Trophoblast cell (in vitro differentiated cells and primary cell): Measurements from ENCODE around the gene MMS19.

ENCODE experiments used
- DNase-seq, 2 donors: peaks; one replicate each; pipeline ENCODE4 v3.0.0-alpha.2; 2016
- H2AFZ ChIP-seq: 2 replicates; pipeline ENCODE4 v1.6.1; 2013; ENCODE audit warnings: low read length, moderate library complexity, mild to moderate bottlenecking; ENCODE audit not compliant: insufficient read depth, poor library complexity
- H2AK5ac ChIP-seq: 2 replicates; pipeline ENCODE4 v1.6.1; 2013; ENCODE audit warnings: mild to moderate bottlenecking, low read length
- H2BK120ac ChIP-seq: 2 replicates; pipeline ENCODE4 v1.6.1; 2013; ENCODE audit warnings: low read length, mild to moderate bottlenecking, moderate library complexity; ENCODE audit not compliant: insufficient read depth, poor library complexity
- H2BK12ac ChIP-seq: 2 replicates; pipeline ENCODE4 v1.6.1; 2013; ENCODE audit warnings: mild to moderate bottlenecking, low read length, moderate library complexity
- H2BK5ac ChIP-seq: 2 replicates; pipeline ENCODE4 v1.6.1; 2013; ENCODE audit warnings: low read length, low read depth, moderate library complexity, mild to moderate bottlenecking; ENCODE audit not compliant: poor library complexity
- H3K14ac ChIP-seq: 2 replicates; pipeline ENCODE4 v1.6.1; 2013; ENCODE audit warnings: mild to moderate bottlenecking, low read length
- H3K18ac ChIP-seq: 2 replicates; pipeline ENCODE4 v1.6.1; 2013; ENCODE audit warnings: mild to moderate bottlenecking, low read length
- H3K23ac ChIP-seq: 2 replicates; pipeline ENCODE4 v1.6.1; 2013; ENCODE audit warnings: low read length
- H3K27ac ChIP-seq: 2 replicates; pipeline ENCODE4 v1.5.1; 2013; ENCODE audit warnings: low read depth, mild to moderate bottlenecking, inconsistent platforms, low read length, moderate library complexity
- H3K27me3 ChIP-seq: 2 replicates; pipeline ENCODE4 v1.6.1; 2013; ENCODE audit warnings: inconsistent platforms, mild to moderate bottlenecking, low read length, moderate library complexity; ENCODE audit not compliant: insufficient read depth
- H3K36me3 ChIP-seq, 2 experiments: 1 replicate in 1 of 2; 2 replicates in 1 of 2; pipeline ENCODE4 v1.6.1; 2013; ENCODE audit warnings: low read length in 2 of 2, mild to moderate bottlenecking in 2 of 2, moderate library complexity in 1 of 2; ENCODE audit not compliant: insufficient read depth in 2 of 2, control insufficient read depth in 1 of 2
- H3K4ac ChIP-seq: 2 replicates; pipeline ENCODE4 v1.6.1; 2013; ENCODE audit warnings: low read depth, mild to moderate bottlenecking, low read length, moderate library complexity
- H3K4me1 ChIP-seq, 2 experiments: 1 replicate in 1 of 2; 2 replicates in 1 of 2; pipeline ENCODE4 v1.6.1; 2013; ENCODE audit warnings: low read length in 2 of 2, mild to moderate bottlenecking in 2 of 2, moderate library complexity in 1 of 2; ENCODE audit not compliant: insufficient read depth in 2 of 2, control insufficient read depth in 1 of 2
- H3K4me2 ChIP-seq: 2 replicates; pipeline ENCODE4 v1.6.1; 2013; ENCODE audit warnings: inconsistent platforms, mild to moderate bottlenecking, low read length, moderate library complexity
- H3K4me3 ChIP-seq: 2 replicates; pipeline ENCODE4 v1.5.1; 2013; ENCODE audit warnings: mild to moderate bottlenecking, low read depth, low read length, inconsistent platforms
- H3K79me1 ChIP-seq: one replicate; pipeline ENCODE4 v1.6.1; 2013; ENCODE audit warnings: low read length
- H3K79me2 ChIP-seq: 2 replicates; pipeline ENCODE4 v1.6.1; 2013; ENCODE audit warnings: low read length, mild to moderate bottlenecking; ENCODE audit not compliant: control insufficient read depth, insufficient read depth, poor library complexity
- H3K9ac ChIP-seq: 2 replicates; pipeline ENCODE4 v1.6.1; 2013; ENCODE audit warnings: mild to moderate bottlenecking, low read length
- H3K9me3 ChIP-seq: 2 replicates; pipeline ENCODE4 v1.6.1; 2013; ENCODE audit warnings: low read depth, mild to moderate bottlenecking, control low read depth, inconsistent platforms, low read length; ENCODE audit not compliant: insufficient read depth
- H4K12ac ChIP-seq: 2 replicates; pipeline ENCODE4 v1.6.1; 2013; ENCODE audit warnings: low read depth, mild to moderate bottlenecking, low read length, moderate library complexity
- H4K8ac ChIP-seq: 2 replicates; pipeline ENCODE4 v1.6.1; 2013; ENCODE audit warnings: low read depth, mild to moderate bottlenecking, low read length, moderate library complexity
- H4K91ac ChIP-seq: one replicate; pipeline ENCODE4 v1.6.1; 2013; ENCODE audit warnings: low read depth, mild to moderate bottlenecking, low read length, moderate library complexity
- WGBS: extraction: QIAGEN DNeasy Blood & Tissue Kit; methylation state at CpG from one replicate; pipeline ENCODE4 v1.1.7; 2013; ENCODE audit warnings: missing lambda C conversion rate; ENCODE audit not compliant: insufficient read length, insufficient coverage; ENCODE audit errors: extremely low coverage; 5-methylcytosine and 5-hydroxymethylcytosine counted together

MMS19 gene

GRCh38 chr10:97537186-97537869, 39.1 kb upstream of the MMS19 start:
- H2BK5ac ChIP-seq = no peak overlapping the region
- peaks cover 30 to 33% of the 10 kb centered on the region in 2 experiments for H3K4me1 ChIP-seq
- no peak overlapping the region for H3K9ac ChIP-seq
- no peaks in the 10 kb centered on the region for H3K9me3 ChIP-seq
- H2BK12ac ChIP-seq = peak overlapping the region; percentile 1
- H4K91ac ChIP-seq = peak overlapping the region; percentile 8
- H3K4me2 ChIP-seq = no peak overlapping the region
- peak overlapping the region; percentile 2 for H2BK120ac ChIP-seq
- H3K27me3 ChIP-seq = no peaks in the 10 kb centered on the region
- H3K4me3 ChIP-seq = no peak overlapping the region
- H3K23ac ChIP-seq = no peak overlapping the region
- H3K27ac ChIP-seq = peak overlapping the region; percentile 37
- H3K14ac ChIP-seq = peak overlapping the region; percentile 16
- no peak for DNase-seq
- H2AK5ac ChIP-seq = no peak overlapping the region
- peak overlapping the region; percentile 3 for H3K18ac ChIP-seq
- H2AFZ ChIP-seq = no peak overlapping the region
- H4K12ac ChIP-seq = no peak overlapping the region
- H3K79me1 ChIP-seq = peaks cover 16% of the 10 kb centered on the region
- WGBS = no CpG with 5 or more reads among the region's 5 CpGs
- H3K36me3 ChIP-seq = peaks cover 0 to 2% of the 10 kb centered on the region in 2 experiments
- H3K79me2 ChIP-seq = peaks cover 2% of the 10 kb centered on the region
- peak overlapping the region; percentile 52 for H3K4ac ChIP-seq
- H4K8ac ChIP-seq = no peak overlapping the region

GRCh38 chr10:97534746-97535367, 36.6 kb upstream of the MMS19 start:
- no CpG with 5 or more reads among the region's 6 CpGs for WGBS
- Histone ChIP-seq H2BK5ac (no peak overlapping the region), H3K9ac (no peak overlapping the region), H3K27ac (no peak overlapping the region), H3K9me3 (no peaks in the 10 kb centered on the region), H4K12ac (no peak overlapping the region), H3K79me2 (no peaks in the 10 kb centered on the region), H4K91ac (no peak overlapping the region), H3K4me1 (peaks cover 17 to 29% of the 10 kb centered on the region in 2 experiments), H2AK5ac (no peak overlapping the region), H3K4ac (no peak overlapping the region), H3K14ac (no peak overlapping the region), H3K4me3 (no peak overlapping the region), H3K4me2 (no peak overlapping the region), H3K23ac (no peak overlapping the region), H3K36me3 (peaks cover 0 to 2% of the 10 kb centered on the region in 2 experiments), H2BK120ac (no peak overlapping the region), H2BK12ac (no peak overlapping the region), H2AFZ (no peak overlapping the region), H4K8ac (no peak overlapping the region), H3K79me1 (peaks cover 7% of the 10 kb centered on the region), H3K27me3 (no peaks in the 10 kb centered on the region), H3K18ac (no peak overlapping the region)
- DNase-seq = peak in 1 of 2 donors; percentile 56

DNA sequence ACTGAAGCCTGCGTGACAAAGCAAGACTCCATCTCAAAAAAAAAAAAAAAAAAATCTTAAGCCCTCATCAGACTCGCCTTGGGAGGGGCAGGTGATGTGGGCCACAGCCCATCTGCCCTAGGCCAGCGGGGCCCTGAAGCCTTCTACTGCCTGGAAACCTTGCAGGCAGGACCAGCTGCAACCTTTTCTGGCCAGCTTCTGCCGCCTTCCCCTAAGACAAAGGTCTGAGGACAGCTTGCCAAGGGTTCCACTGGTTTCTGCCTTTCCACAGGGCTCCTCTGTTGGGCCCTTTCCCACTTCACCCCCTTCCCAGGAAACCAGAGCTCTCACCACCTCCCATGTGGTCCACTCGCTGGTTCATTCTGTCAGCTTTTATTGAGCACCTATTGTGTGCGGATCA, 35.7 kb upstream of the MMS19 start:
- Histone ChIP-seq H3K79me1 (peaks cover 3% of the 10 kb centered on the region), H3K23ac (no peak overlapping the region), H3K4me1 (peaks cover 11 to 23% of the 10 kb centered on the region in 2 experiments), H2BK120ac (no peak overlapping the region), H2AFZ (no peak overlapping the region), H2BK12ac (peak overlapping the region; percentile 26), H4K12ac (no peak overlapping the region), H3K9me3 (peaks cover 1% of the 10 kb centered on the region), H3K36me3 (peaks cover 0 to 2% of the 10 kb centered on the region in 2 experiments), H4K8ac (no peak overlapping the region), H4K91ac (no peak overlapping the region), H3K79me2 (no peaks in the 10 kb centered on the region), H2BK5ac (no peak overlapping the region), H3K4me2 (no peak overlapping the region), H3K27me3 (no peaks in the 10 kb centered on the region), H3K4ac (no peak overlapping the region), H2AK5ac (no peak overlapping the region), H3K14ac (no peak overlapping the region), H3K27ac (no peak overlapping the region), H3K4me3 (no peak overlapping the region), H3K18ac (no peak overlapping the region), H3K9ac (no peak overlapping the region)
- WGBS = no CpG with 5 or more reads among the region's 6 CpGs
- DNase-seq = peak; percentile 51 to 57

DNA sequence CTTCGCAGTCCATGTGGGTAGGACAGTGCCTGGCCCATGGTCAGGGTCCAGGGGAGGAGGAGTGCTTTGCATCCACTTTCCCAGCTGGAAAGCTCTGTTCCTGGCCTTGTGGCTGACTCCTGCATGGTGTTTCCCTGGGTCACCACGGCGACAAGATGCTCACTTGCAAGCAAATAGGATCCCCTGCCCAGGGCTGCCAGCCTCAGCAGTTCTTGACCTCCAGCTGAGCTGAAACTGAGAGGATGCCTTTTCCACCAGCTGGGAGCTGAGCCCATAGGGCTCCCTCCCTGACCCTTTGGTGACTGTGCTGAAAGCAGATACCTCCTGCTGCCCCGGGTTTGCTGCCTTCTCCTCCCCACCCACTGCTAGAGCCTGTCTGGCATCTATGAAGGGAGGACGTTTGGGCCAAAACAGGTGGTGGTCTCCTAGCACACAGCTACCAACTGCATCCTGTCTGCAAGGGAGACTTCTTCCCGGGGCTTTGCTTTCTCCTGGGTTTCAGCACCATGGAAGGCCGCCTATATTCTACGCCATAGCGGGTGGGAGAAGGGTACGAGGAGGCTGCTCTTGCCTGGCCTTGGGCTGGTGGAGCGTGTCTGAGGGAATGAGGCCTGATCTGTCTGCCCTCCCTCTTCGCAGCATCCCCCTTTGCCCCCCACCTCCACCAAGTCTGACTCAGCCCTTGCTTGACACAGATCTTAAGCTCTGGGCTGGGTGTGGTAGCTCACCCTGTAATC, 34.9 kb upstream of the MMS19 start:
- H4K8ac ChIP-seq = no peak overlapping the region
- WGBS = no CpG with 5 or more reads among the region's 12 CpGs
- no peak overlapping the region for H3K4me3 ChIP-seq
- no peak overlapping the region for H4K12ac ChIP-seq
- H3K4ac ChIP-seq = no peak overlapping the region
- H3K18ac ChIP-seq = peak overlapping the region; percentile 7
- H4K91ac ChIP-seq = no peak overlapping the region
- no peak overlapping the region for H3K4me2 ChIP-seq
- H3K4me1 ChIP-seq = peaks cover 7 to 17% of the 10 kb centered on the region in 2 experiments
- no peak overlapping the region for H2BK5ac ChIP-seq
- H3K27me3 ChIP-seq = no peaks in the 10 kb centered on the region
- H2AK5ac ChIP-seq = no peak overlapping the region
- peak in 1 of 2 donors; percentile 43 for DNase-seq
- H3K79me1 ChIP-seq = peaks cover 2% of the 10 kb centered on the region
- no peak overlapping the region for H2BK12ac ChIP-seq
- no peak overlapping the region for H2BK120ac ChIP-seq
- H3K27ac ChIP-seq = no peak overlapping the region
- no peak overlapping the region for H3K23ac ChIP-seq
- H3K36me3 ChIP-seq = peaks cover 0 to 2% of the 10 kb centered on the region in 2 experiments
- no peak overlapping the region for H3K14ac ChIP-seq
- H3K79me2 ChIP-seq = no peaks in the 10 kb centered on the region
- H2AFZ ChIP-seq = no peak overlapping the region
- H3K9ac ChIP-seq = no peak overlapping the region
- peaks cover 1% of the 10 kb centered on the region for H3K9me3 ChIP-seq
